ENCODE measurements around the gene ADCK1. TPM values are rescaled to one million over a fixed set of nuclear protein-coding genes. Genes with fewer than 3 reads are reported as not detected.
"Not testable (repeated sequence)": the region's sequence is repeated elsewhere in the genome, so short reads cannot be mapped to it uniquely, and the experiment has no call there.

Gene ADCK1
- total RNA-seq, 4 donors from 2014 or later: 7.8 to 22.3 (median 12.6) TPM

DNA sequence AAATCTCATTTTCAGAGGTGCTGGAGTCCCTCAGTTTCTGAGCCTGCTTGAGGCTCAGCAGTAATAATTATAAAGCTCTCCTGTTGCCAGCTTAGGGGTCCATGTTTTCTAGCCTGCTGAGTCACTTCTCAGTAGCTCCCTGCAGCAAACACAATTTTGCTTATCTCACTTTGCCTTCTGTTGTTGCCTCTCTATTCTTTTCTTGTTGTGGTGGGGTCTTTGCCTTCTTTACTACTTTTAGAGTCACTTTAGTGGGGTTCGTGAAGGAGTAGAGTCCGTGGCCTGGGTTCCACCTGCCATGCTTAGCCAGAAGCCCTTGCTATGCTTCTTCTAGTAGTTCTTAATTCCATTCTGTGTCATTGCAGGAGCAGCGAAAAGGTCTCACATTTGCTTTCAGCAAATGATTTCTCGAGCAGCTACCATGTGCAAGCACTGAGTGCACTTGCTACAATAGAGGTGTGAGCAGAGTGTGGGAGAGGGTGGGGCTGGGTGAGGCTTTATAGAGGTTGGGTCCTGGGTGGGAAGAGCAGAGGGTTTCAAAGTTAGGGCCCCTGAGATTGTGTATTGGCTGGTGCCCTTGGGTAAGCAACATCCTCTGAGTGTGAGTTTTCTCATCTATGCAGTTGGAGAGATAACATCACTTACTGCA, 114.3 kb downstream of the ADCK1 start:
- no peaks in the 10 kb centered on the region for H3K9me3 ChIP-seq
- WGBS, 2 donors (ENCODE audit: low coverage in 1 of 2): 94% methylated on average over 4 of the region's 4 CpGs; no CpG with 5 or more reads in 1 of the 2 donors
- in situ Hi-C loops (cut with MboI; ENCODE audit: low pct_ligation_motif_present in 1 of 4, low pct_unique_long_range_greater_than_20kb in 1 of 4, low sequenced_read_pairs in 3 of 4): no loop called here

GRCh38 chr14:77915390-77915789, 115.5 kb downstream of the ADCK1 start:
- H3K27ac ChIP-seq; H3K9me3 ChIP-seq; DNase-seq; intact Hi-C loops (cut with DNase I; ENCODE audit: low total_unique reads); H3K27me3 ChIP-seq; H3K4me1 ChIP-seq; in situ Hi-C loops (cut with MboI; ENCODE audit: low pct_ligation_motif_present in 1 of 4, low pct_unique_long_range_greater_than_20kb in 1 of 4, low sequenced_read_pairs in 3 of 4); H3K36me3 ChIP-seq; H3K4me3 ChIP-seq: not testable (repeated sequence)
- WGBS, 2 donors (ENCODE audit: low coverage in 1 of 2): 100% methylated on average over 2 of the region's 2 CpGs; no CpG with 5 or more reads in 1 of the 2 donors

More for the DNA sequence above, 114.3 kb downstream of the ADCK1 start:
- H3K4me3 ChIP-seq: no peak overlapping the region
- H3K4me1 ChIP-seq: no peaks in the 10 kb centered on the region
- intact Hi-C loops (cut with DNase I; ENCODE audit: low total_unique reads): loop anchor here (5.0 kb wide), 1 partner anchor 1748 kb away; no protein-coding TSS in a partner anchor
- TF ChIP-seq CTCF (IDR thresholded peaks at IDR 0.05): no peak
- no peak for TF ChIP-seq POLR2A (IDR thresholded peaks at IDR 0.05)
- no peak for TF ChIP-seq POLR2AphosphoS5 (IDR thresholded peaks at IDR 0.05)
- TF ChIP-seq EP300 (IDR thresholded peaks at IDR 0.05; ENCODE audit: low read depth): no peak
- H3K36me3 ChIP-seq: no peaks in the 10 kb centered on the region
- no peaks in the 10 kb centered on the region for H3K27me3 ChIP-seq
- H3K27ac ChIP-seq: no peak overlapping the region
- no peak for DNase-seq

DNA sequence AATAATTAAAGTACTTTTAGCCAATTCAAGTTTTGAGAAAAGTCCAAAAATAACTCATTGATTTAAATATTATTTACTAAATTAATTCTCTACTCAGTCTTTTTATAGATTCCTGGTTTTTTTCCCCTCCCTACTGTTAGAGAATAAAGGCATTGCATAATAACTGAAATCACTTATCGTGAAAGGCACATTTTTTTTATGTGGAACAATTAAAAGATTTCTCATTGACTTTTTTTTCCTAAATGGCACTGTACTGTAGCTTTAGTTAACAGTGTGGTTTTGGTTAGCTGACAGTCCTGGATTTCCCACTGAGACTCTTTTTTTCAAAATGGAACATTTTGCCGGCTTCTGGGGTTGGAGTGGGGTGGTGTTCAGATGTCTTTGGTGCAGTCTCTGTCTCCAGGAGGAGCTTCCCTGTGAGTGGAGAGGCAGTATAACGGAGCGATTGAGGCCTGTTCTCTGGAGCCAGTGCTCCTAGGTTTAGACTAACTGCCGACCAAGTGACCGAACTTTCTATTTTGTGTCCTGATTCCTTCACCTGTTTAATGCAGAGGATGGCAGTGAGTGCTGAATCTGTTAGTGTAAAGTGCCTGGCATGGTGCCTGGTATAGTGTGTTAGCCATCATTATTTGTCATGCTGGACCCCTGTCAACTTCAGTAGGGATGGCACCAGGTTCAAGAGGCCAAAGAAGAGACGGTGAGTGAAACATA, 117.7 kb downstream of the ADCK1 start:
- Histone ChIP-seq H3K27me3 (no peaks in the 10 kb centered on the region), H3K4me1 (no peaks in the 10 kb centered on the region), H3K4me3 (no peak overlapping the region), H3K36me3 (no peaks in the 10 kb centered on the region), H3K27ac (no peak overlapping the region), H3K9me3 (no peaks in the 10 kb centered on the region)
- WGBS, 2 donors (ENCODE audit: low coverage in 1 of 2): 88 to 92% methylated on average over 4 to 7 of the region's 7 CpGs
- no peak for TF ChIP-seq POLR2AphosphoS5 (IDR thresholded peaks at IDR 0.05)
- no peak for TF ChIP-seq CTCF (IDR thresholded peaks at IDR 0.05)
- TF ChIP-seq EP300 (IDR thresholded peaks at IDR 0.05; ENCODE audit: low read depth): no peak
- no peak for TF ChIP-seq POLR2A (IDR thresholded peaks at IDR 0.05)
- intact Hi-C loops (cut with DNase I; ENCODE audit: low total_unique reads): no loop called here
- in situ Hi-C loops (cut with MboI; ENCODE audit: low pct_ligation_motif_present in 1 of 4, low pct_unique_long_range_greater_than_20kb in 1 of 4, low sequenced_read_pairs in 3 of 4): no loop called here
- no peak for DNase-seq

GRCh38 chr14:77918448-77918847, 118.5 kb downstream of the ADCK1 start:
- Histone ChIP-seq H3K36me3 (no peaks in the 10 kb centered on the region), H3K27me3 (no peaks in the 10 kb centered on the region), H3K27ac (no peak overlapping the region), H3K4me3 (no peak overlapping the region), H3K4me1 (no peaks in the 10 kb centered on the region), H3K9me3 (no peaks in the 10 kb centered on the region)
- intact Hi-C loops (cut with DNase I; ENCODE audit: low total_unique reads): no loop called here
- in situ Hi-C loops (cut with MboI; ENCODE audit: low pct_ligation_motif_present in 1 of 4, low pct_unique_long_range_greater_than_20kb in 1 of 4, low sequenced_read_pairs in 3 of 4): no loop called here
- TF ChIP-seq EP300 (IDR thresholded peaks at IDR 0.05; ENCODE audit: low read depth) (no peak), POLR2AphosphoS5 (IDR thresholded peaks at IDR 0.05) (no peak), POLR2A (IDR thresholded peaks at IDR 0.05) (no peak)
- WGBS, 2 donors (ENCODE audit: low coverage in 1 of 2): 67% methylated on average over 1 to 2 of the region's 2 CpGs
- no peak for DNase-seq

DNA sequence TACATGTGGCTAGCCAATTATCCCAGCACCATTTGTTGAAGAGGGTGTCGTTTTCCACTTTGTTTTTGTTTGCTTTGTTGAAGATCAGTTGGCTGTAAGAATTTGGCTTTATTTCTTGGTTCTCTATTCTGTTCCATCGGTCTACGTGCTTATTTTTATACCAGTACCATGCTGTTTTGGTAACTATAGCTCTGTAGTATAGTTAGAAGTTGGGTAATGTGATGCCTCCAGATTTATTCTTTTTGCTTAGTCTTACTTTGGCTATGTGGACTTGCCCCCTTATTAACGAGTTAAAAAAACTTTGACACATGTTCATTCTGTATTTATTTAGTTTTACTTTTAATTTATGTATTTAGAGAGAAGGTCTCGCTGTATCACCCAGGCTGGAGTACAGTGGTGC, 120.4 kb downstream of the ADCK1 start:
- no peak for DNase-seq
- no peak overlapping the region for H3K27ac ChIP-seq
- H3K36me3 ChIP-seq: no peaks in the 10 kb centered on the region
- intact Hi-C loops (cut with DNase I; ENCODE audit: low total_unique reads): no loop called here
- TF ChIP-seq POLR2A (IDR thresholded peaks at IDR 0.05) (no peak), EP300 (IDR thresholded peaks at IDR 0.05; ENCODE audit: low read depth) (no peak), CTCF (IDR thresholded peaks at IDR 0.05) (no peak), POLR2AphosphoS5 (IDR thresholded peaks at IDR 0.05) (no peak)
- in situ Hi-C loops (cut with MboI; ENCODE audit: low pct_ligation_motif_present in 1 of 4, low pct_unique_long_range_greater_than_20kb in 1 of 4, low sequenced_read_pairs in 3 of 4): no loop called here
- H3K9me3 ChIP-seq: no peaks in the 10 kb centered on the region
- no peaks in the 10 kb centered on the region for H3K27me3 ChIP-seq
- no peak overlapping the region for H3K4me3 ChIP-seq
- no peaks in the 10 kb centered on the region for H3K4me1 ChIP-seq
- 90 to 94% methylated on average over 5 of the region's 5 CpGs for WGBS, 2 donors (ENCODE audit: low coverage in 1 of 2)

Data from transverse colon (tissue), 4 donors.